ENCODE measurements around the gene DTWD2. TPM values are rescaled to one million over a fixed set of nuclear protein-coding genes. Genes with fewer than 3 reads are reported as not detected.
"Not testable (repeated sequence)": the region's sequence is repeated elsewhere in the genome, so short reads cannot be mapped to it uniquely, and the experiment has no call there.

Gene DTWD2
- total and polyA plus RNA-seq, 12 donors, result 1.1 to 23.6 (median 8.5) TPM

GRCh38 chr5:118883362-118883761, 105.0 kb downstream of the DTWD2 start:
- Histone ChIP-seq H3K27me3 (no peaks in the 10 kb centered on the region), H3K27ac (no peak overlapping the region), H3K4me1 (replicated peaks in 1 of 2) (no peaks in the 10 kb centered on the region), H3K36me3 (replicated peaks in 1 of 2) (no peaks in the 10 kb centered on the region), H3K9me3 (replicated peaks in 1 of 3) (no peaks in the 10 kb centered on the region), H3K4me3 (no peak overlapping the region)
- 70 to 83% (median 78%) methylated on average over 2 of the region's 2 CpGs for WGBS, 4 donors
- no peak for DNase-seq
- TF ChIP-seq CTCF (IDR thresholded peaks at IDR 0.05) (no peak), POLR2A (IDR thresholded peaks at IDR 0.05) (no peak)
- intact Hi-C loops (cut with DNase I), result no loop called here

- Histone ChIP-seq H3K4me3 (no peak overlapping the region), H3K9me3 (replicated peaks in 1 of 3) (peaks cover 0 to 5% (median 0%) of the 10 kb centered on the region in 3 donors), H3K36me3 (replicated peaks in 1 of 2) (no peaks in the 10 kb centered on the region), H3K27ac (no peak overlapping the region), H3K4me1 (replicated peaks in 1 of 2) (no peaks in the 10 kb centered on the region), H3K27me3 (no peaks in the 10 kb centered on the region)
- WGBS, 4 donors, result 84 to 91% (median 89%) methylated on average over 3 of the region's 3 CpGs
- intact Hi-C loops (cut with DNase I), result no loop called here
- no peak for TF ChIP-seq CTCF (IDR thresholded peaks at IDR 0.05)
- TF ChIP-seq POLR2A (IDR thresholded peaks at IDR 0.05), result no peak
- no peak for DNase-seq
Measured at GRCh38 chr5:118882666-118883065, 105.7 kb downstream of the DTWD2 start.

- H3K4me3 ChIP-seq; H3K4me1 ChIP-seq (replicated peaks in 1 of 2); intact Hi-C loops (cut with DNase I); DNase-seq; H3K36me3 ChIP-seq (replicated peaks in 1 of 2); H3K27me3 ChIP-seq; H3K27ac ChIP-seq: not testable (repeated sequence)
- H3K9me3 ChIP-seq (replicated peaks in 1 of 3), result peaks cover 0 to 11% (median 0%) of the 10 kb centered on the region in 3 donors
- 59 to 84% (median 69%) methylated on average over 3 of the region's 3 CpGs for WGBS, 4 donors
Measured at GRCh38 chr5:118876852-118877251, 111.5 kb downstream of the DTWD2 start.

- DNase-seq, result no peak
- Histone ChIP-seq H3K4me1 (replicated peaks in 1 of 2) (no peaks in the 10 kb centered on the region), H3K36me3 (replicated peaks in 1 of 2) (no peaks in the 10 kb centered on the region), H3K27me3 (no peaks in the 10 kb centered on the region), H3K4me3 (no peak overlapping the region), H3K9me3 (replicated peaks in 1 of 3) (peaks cover 0 to 11% (median 0%) of the 10 kb centered on the region in 3 donors), H3K27ac (no peak overlapping the region)
- TF ChIP-seq CTCF (IDR thresholded peaks at IDR 0.05) (no peak), POLR2A (IDR thresholded peaks at IDR 0.05) (no peak)
- intact Hi-C loops (cut with DNase I), result no loop called here
Measured at GRCh38 chr5:118875131-118875530, 113.2 kb downstream of the DTWD2 start.

- WGBS, 4 donors, result 95 to 99% (median 98%) methylated on average over 6 of the region's 6 CpGs; no CpG with 5 or more reads in 1 of the 4 donors
- no peak overlapping the region for H3K27ac ChIP-seq
- intact Hi-C loops (cut with DNase I), result no loop called here
Measured at GRCh38 chr5:118873417-118873816, 114.9 kb downstream of the DTWD2 start.

More at GRCh38 chr5:118873417-118873816, 114.9 kb downstream of the DTWD2 start:
- Histone ChIP-seq H3K27me3 (no peaks in the 10 kb centered on the region), H3K36me3 (replicated peaks in 1 of 2) (no peaks in the 10 kb centered on the region), H3K4me1 (replicated peaks in 1 of 2) (no peaks in the 10 kb centered on the region), H3K9me3 (replicated peaks in 1 of 3) (peaks cover 0 to 11% (median 0%) of the 10 kb centered on the region in 3 donors), H3K4me3 (no peak overlapping the region)
- TF ChIP-seq POLR2A (IDR thresholded peaks at IDR 0.05), result no peak
- TF ChIP-seq CTCF (IDR thresholded peaks at IDR 0.05), result no peak
- no peak for DNase-seq

All from adrenal gland (tissue), 12 donors.